SK-N-SH (cell line): ENCODE results near the gene PTAR1. TPM values are rescaled to one million over a fixed set of nuclear protein-coding genes. Genes with fewer than 3 reads are reported as not detected.

Experiments
- CTCF ChIA-PET: fragments of 300-600, 350-600 bp; formaldehyde crosslinking; extraction: SDS; loops from one replicate; lab custom pipeline; 2021; lab: Yijun Ruan, JAX
- POLR2A ChIA-PET: fragments of 350-600 bp; sonication (Branson Sonifier 250); formaldehyde crosslinking; extraction: SDS; loops from one replicate; lab custom pipeline; 2020; ENCODE audit warnings: antibody characterized with exemption, inconsistent platforms; lab: Yijun Ruan, JAX
- DNase-seq: peaks from one replicate; pipeline ENCODE4 v3.0.0; 2012
- H2AFZ ChIP-seq: fragments of 200-600 bp; sonication (generic); 2 replicates; pipeline ENCODE4 v1.8.1; 2016; ENCODE audit warnings: antibody characterized with exemption, mild to moderate bottlenecking, low read depth
- H3F3A ChIP-seq: fragments of 200-600 bp; sonication (generic); replicated peaks from 2 replicates; pipeline ENCODE3; 2016; ENCODE audit warnings: antibody characterized with exemption, mild to moderate bottlenecking; ENCODE audit not compliant: insufficient read depth
- H3K27ac ChIP-seq, 2 experiments: fragments of 200-500 bp in 1 of 2; fragments of 200-600 bp in 1 of 2; sonication (Bioruptor generic) in 1 of 2; sonication (generic), shearing (Covaris generic) in 1 of 2; 2 replicates each; pipeline versions ENCODE4 v1.5.1 to v1.6.1; 2014 to 2016; ENCODE audit warnings: low read depth in 2 of 2, inconsistent platforms in 1 of 2, low read length in 1 of 2, mild to moderate bottlenecking in 1 of 2, mixed read lengths in 1 of 2
- H3K27me3 ChIP-seq: fragments of 200-600 bp; sonication (generic), shearing (Covaris generic); 2 replicates; pipeline ENCODE4 v1.6.1; 2016; ENCODE audit warnings: mixed run types; ENCODE audit not compliant: insufficient read depth
- H3K36me3 ChIP-seq, 2 experiments: fragments of 200-500 bp in 1 of 2; fragments of 200-600 bp in 1 of 2; sonication (Bioruptor generic) in 1 of 2; sonication (generic) in 1 of 2; replicated peaks in 1 of 2; 2 replicates each; pipeline versions ENCODE3 to v1.5.1; 2014 to 2016; ENCODE audit warnings: low read length in 1 of 2, mild to moderate bottlenecking in 1 of 2; ENCODE audit not compliant: insufficient read depth in 2 of 2, control insufficient read depth in 1 of 2
- H3K4me1 ChIP-seq, 2 experiments: fragments of 200-500 bp in 1 of 2; fragments of 200-600 bp in 1 of 2; sonication (Bioruptor generic) in 1 of 2; sonication (generic), shearing (Covaris generic) in 1 of 2; 2 replicates each; pipeline versions ENCODE4 v1.5.1 to v1.6.1; 2014 to 2016; ENCODE audit warnings: low read depth in 1 of 2, low read length in 1 of 2, mixed run types in 1 of 2; ENCODE audit not compliant: insufficient read depth in 2 of 2, control insufficient read depth in 1 of 2
- H3K4me2 ChIP-seq: fragments of 200-600 bp; sonication (generic), shearing (Covaris generic); 2 replicates; pipeline ENCODE4 v1.6.1; 2017; ENCODE audit warnings: mixed run types
- H3K4me3 ChIP-seq, 2 experiments: fragments of 200-500 bp in 1 of 2; fragments of 200-600 bp in 1 of 2; sonication (Bioruptor generic) in 1 of 2; sonication (generic), shearing (Covaris generic) in 1 of 2; 2 replicates each; pipeline versions ENCODE4 v1.5.1 to v1.8.1; 2014 to 2016; ENCODE audit warnings: low read depth in 2 of 2, inconsistent platforms in 1 of 2, low read length in 1 of 2, mild to moderate bottlenecking in 1 of 2, mixed read lengths in 1 of 2, moderate library complexity in 1 of 2
- H3K79me2 ChIP-seq: fragments of 200-600 bp; sonication (generic); 2 replicates; pipeline ENCODE4 v1.8.1; 2017; ENCODE audit warnings: mild to moderate bottlenecking; ENCODE audit not compliant: insufficient read depth
- H3K9ac ChIP-seq: fragments of 200-600 bp; sonication (generic); 2 replicates; pipeline ENCODE4 v1.6.1; 2017; ENCODE audit warnings: mixed run types
- H3K9me2 ChIP-seq: fragments of 200-600 bp; sonication (generic); 2 replicates; pipeline ENCODE4 v1.6.1; 2017; ENCODE audit warnings: mixed run types
- H3K9me3 ChIP-seq: fragments of 200-600 bp; sonication (generic); 2 replicates; pipeline ENCODE4 v1.6.1; 2017; ENCODE audit warnings: mixed run types, mild to moderate bottlenecking, moderate library complexity
- H4K20me1 ChIP-seq: fragments of 200-600 bp; sonication (generic); 2 replicates; pipeline ENCODE4 v1.6.1; 2017; ENCODE audit warnings: mild to moderate bottlenecking, mixed run types; ENCODE audit not compliant: insufficient read depth
- EP300 ChIP-seq, 2 experiments: IDR thresholded peaks; 2 replicates each; pipeline versions ENCODE4 v1.4.0 to v1.6.1; 2012; ENCODE audit warnings: borderline replicate concordance in 1 of 2, low read depth in 1 of 2, low read length in 1 of 2
- GABPA ChIP-seq: IDR thresholded peaks from 2 replicates; pipeline ENCODE4 v1.4.0; 2012; ENCODE audit warnings: low read depth, mild to moderate bottlenecking
- JUND ChIP-seq: IDR thresholded peaks from 2 replicates; pipeline ENCODE4 v1.4.0; 2012
- TCF12 ChIP-seq: IDR thresholded peaks from 2 replicates; pipeline ENCODE4 v1.4.0; 2012
- YY1 ChIP-seq: IDR thresholded peaks from 2 replicates; pipeline ENCODE4 v1.4.0; 2012; ENCODE audit warnings: low read depth, mild to moderate bottlenecking
- WGBS: methylation state at CpG from one replicate; pipeline ENCODE4 v1.1.6; 2017; ENCODE audit warnings: low lambda C conversion rate; 5-methylcytosine and 5-hydroxymethylcytosine counted together
- polyA plus RNA-seq, 3 experiments: library from polyadenylated mRNA; depleted of rRNA; stranded (reverse); fragments of >200 nt; gene quantifications; 2 replicates each; pipeline ENCODE4 v1.2.3, GENCODE V29; 2012
- TF ChIP-seq, protein P1 (sequence below): IDR thresholded peaks from 2 replicates; pipeline ENCODE4 v1.4.0; 2012; ENCODE audit warnings: low read depth, borderline replicate concordance
- TF ChIP-seq, protein P2 (sequence below): IDR thresholded peaks from 2 replicates; pipeline ENCODE4 v1.6.1; 2012; ENCODE audit warnings: mild to moderate bottlenecking, low read depth, low read length, moderate library complexity

The PTAR1 gene
- polyA plus RNA-seq, 1 of the 3 experiments (the other 2 are of a cell fraction), result 4.7 TPM

- Histone ChIP-seq H3K4me1 (peaks cover 0 to 3% of the 10 kb centered on the region in 2 experiments; a peak in 2 of 4 replicates), H2AFZ (no peak overlapping the region), H3K9ac (no peak overlapping the region), H4K20me1 (no peaks in the 10 kb centered on the region), H3F3A (no peaks in the 10 kb centered on the region), H3K9me2 (no peaks in the 10 kb centered on the region), H3K79me2 (peaks cover 66% of the 10 kb centered on the region), H3K27me3 (no peaks in the 10 kb centered on the region), H3K36me3 (peaks cover 33 to 43% of the 10 kb centered on the region in 2 experiments), H3K4me3 (no peak overlapping the region), H3K9me3 (no peaks in the 10 kb centered on the region), H3K27ac (no peak overlapping the region), H3K4me2 (no peak overlapping the region)
- no peak for DNase-seq
- TF ChIP-seq YY1 (no peak), TCF12 (no peak)
- TF ChIP-seq, protein P1, sequence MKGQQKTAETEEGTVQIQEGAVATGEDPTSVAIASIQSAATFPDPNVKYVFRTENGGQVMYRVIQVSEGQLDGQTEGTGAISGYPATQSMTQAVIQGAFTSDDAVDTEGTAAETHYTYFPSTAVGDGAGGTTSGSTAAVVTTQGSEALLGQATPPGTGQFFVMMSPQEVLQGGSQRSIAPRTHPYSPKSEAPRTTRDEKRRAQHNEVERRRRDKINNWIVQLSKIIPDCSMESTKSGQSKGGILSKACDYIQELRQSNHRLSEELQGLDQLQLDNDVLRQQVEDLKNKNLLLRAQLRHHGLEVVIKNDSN, result no peak
- TF ChIP-seq, protein P2, sequence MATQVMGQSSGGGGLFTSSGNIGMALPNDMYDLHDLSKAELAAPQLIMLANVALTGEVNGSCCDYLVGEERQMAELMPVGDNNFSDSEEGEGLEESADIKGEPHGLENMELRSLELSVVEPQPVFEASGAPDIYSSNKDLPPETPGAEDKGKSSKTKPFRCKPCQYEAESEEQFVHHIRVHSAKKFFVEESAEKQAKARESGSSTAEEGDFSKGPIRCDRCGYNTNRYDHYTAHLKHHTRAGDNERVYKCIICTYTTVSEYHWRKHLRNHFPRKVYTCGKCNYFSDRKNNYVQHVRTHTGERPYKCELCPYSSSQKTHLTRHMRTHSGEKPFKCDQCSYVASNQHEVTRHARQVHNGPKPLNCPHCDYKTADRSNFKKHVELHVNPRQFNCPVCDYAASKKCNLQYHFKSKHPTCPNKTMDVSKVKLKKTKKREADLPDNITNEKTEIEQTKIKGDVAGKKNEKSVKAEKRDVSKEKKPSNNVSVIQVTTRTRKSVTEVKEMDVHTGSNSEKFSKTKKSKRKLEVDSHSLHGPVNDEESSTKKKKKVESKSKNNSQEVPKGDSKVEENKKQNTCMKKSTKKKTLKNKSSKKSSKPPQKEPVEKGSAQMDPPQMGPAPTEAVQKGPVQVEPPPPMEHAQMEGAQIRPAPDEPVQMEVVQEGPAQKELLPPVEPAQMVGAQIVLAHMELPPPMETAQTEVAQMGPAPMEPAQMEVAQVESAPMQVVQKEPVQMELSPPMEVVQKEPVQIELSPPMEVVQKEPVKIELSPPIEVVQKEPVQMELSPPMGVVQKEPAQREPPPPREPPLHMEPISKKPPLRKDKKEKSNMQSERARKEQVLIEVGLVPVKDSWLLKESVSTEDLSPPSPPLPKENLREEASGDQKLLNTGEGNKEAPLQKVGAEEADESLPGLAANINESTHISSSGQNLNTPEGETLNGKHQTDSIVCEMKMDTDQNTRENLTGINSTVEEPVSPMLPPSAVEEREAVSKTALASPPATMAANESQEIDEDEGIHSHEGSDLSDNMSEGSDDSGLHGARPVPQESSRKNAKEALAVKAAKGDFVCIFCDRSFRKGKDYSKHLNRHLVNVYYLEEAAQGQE, result no peak
- ChIA-PET POLR2A (no interaction called here), CTCF (no interaction called here)
- WGBS, result 96% methylated on average over 5 of the region's 5 CpGs
These were observed 15.9 kb downstream of the PTAR1 start for GRCh38 chr9:69743930-69744329.

DNA sequence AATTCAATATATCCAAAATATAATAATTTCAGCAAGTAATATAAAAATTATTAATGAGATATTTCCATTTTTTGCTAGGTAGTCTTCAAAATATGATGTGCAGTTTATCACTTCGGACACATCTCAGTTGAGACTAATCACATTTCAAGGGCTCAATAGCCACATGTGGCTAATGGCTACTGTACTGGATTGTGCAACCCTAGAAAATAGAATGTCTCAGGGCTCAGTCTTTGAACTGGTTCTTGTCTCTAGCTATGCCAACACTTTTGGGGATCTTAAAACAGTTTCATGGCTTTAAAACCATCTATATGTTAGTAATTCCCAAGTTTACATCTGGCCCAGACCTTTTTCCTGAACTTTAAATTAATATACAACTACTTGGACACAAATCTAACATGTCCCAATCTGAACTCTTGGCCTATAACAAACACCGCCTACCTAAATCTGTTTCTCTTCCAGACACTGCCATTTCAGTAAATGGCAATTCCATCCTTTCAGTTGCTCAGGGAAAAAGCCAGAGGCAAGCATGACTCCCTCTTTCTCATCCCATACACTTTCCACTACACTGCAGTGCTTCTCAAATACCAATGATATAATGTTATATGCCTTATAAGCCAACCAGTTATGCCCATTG is 18.8 kb downstream of the PTAR1 start:
- Histone ChIP-seq H3K4me3 (no peak overlapping the region), H2AFZ (no peak overlapping the region), H3K9me2 (no peaks in the 10 kb centered on the region), H3K9ac (no peak overlapping the region), H3K36me3 (peaks cover 34 to 36% of the 10 kb centered on the region in 2 experiments), H3F3A (no peaks in the 10 kb centered on the region), H3K27me3 (no peaks in the 10 kb centered on the region), H3K79me2 (peaks cover 57% of the 10 kb centered on the region), H3K27ac (no peak overlapping the region), H4K20me1 (no peaks in the 10 kb centered on the region), H3K4me1 (no peaks in the 10 kb centered on the region), H3K4me2 (no peak overlapping the region), H3K9me3 (no peaks in the 10 kb centered on the region)
- POLR2A ChIA-PET, result no interaction called here
- CTCF ChIA-PET, result interaction anchor here (1.1 kb wide), 1 partner anchor 190 kb away, joined by 3 read pairs; no protein-coding TSS in a partner anchor
- no peak for DNase-seq
- WGBS, result 98% methylated on average over 2 of the region's 2 CpGs
- TF ChIP-seq YY1, result no peak
- no peak for TF ChIP-seq EP300 (IDR thresholded peaks at IDR 0.05; ENCODE audit: borderline replicate concordance in 1 of 2, low read depth in 1 of 2, low read length in 1 of 2)
- no peak for TF ChIP-seq GABPA
- TF ChIP-seq JUND, result no peak
